Erythroblast (primary cell): ENCODE results near the gene NFU1.

Experiments
- GATA1 ChIP-seq: IDR thresholded peaks from 2 replicates; pipeline ENCODE4 v1.6.1; 2011; ENCODE audit warnings: low read depth, mild to moderate bottlenecking, control low read depth, low read length, moderate library complexity
- POLR2A ChIP-seq: IDR thresholded peaks from 2 replicates; pipeline ENCODE4 v1.6.1; 2011; ENCODE audit warnings: mild to moderate bottlenecking, low read length

DNA sequence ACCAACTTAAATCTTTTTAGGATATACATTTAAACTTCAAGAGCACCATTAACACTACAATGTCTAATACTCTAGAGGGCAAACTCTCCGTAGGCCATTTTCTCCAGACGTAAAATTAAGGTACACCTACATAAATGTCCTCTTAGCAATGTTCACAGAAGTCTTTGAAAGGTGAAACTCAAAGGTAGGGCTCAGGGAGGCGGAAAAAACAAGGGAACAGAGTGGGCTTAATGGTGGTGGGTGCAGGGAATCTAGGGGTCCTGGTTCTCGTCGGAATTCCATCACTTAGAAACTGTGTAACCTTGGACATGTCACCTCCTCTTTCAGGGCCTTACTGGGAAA is 668 bp downstream of the NFU1 start:
- TF ChIP-seq POLR2A, result no peak
- TF ChIP-seq GATA1, result no peak
